SK-N-SH (cell line): ENCODE results near the gene CENPP. TPM values are rescaled to one million over a fixed set of nuclear protein-coding genes. Genes with fewer than 3 reads are reported as not detected.

Source experiments
- CTCF ChIA-PET: fragments of 300-600, 350-600 bp; formaldehyde crosslinking; extraction: SDS; loops from one replicate; lab custom pipeline; 2021; lab: Yijun Ruan, JAX
- POLR2A ChIA-PET: fragments of 350-600 bp; sonication (Branson Sonifier 250); formaldehyde crosslinking; extraction: SDS; loops from one replicate; lab custom pipeline; 2020; ENCODE audit warnings: antibody characterized with exemption, inconsistent platforms; lab: Yijun Ruan, JAX
- DNase-seq: peaks from one replicate; pipeline ENCODE4 v3.0.0; 2012
- H2AFZ ChIP-seq: fragments of 200-600 bp; sonication (generic); 2 replicates; pipeline ENCODE4 v1.8.1; 2016; ENCODE audit warnings: antibody characterized with exemption, mild to moderate bottlenecking, low read depth
- H3F3A ChIP-seq: fragments of 200-600 bp; sonication (generic); replicated peaks from 2 replicates; pipeline ENCODE3; 2016; ENCODE audit warnings: antibody characterized with exemption, mild to moderate bottlenecking; ENCODE audit not compliant: insufficient read depth
- H3K27ac ChIP-seq, 2 experiments: fragments of 200-500 bp in 1 of 2; fragments of 200-600 bp in 1 of 2; sonication (Bioruptor generic) in 1 of 2; sonication (generic), shearing (Covaris generic) in 1 of 2; 2 replicates each; pipeline versions ENCODE4 v1.5.1 to v1.6.1; 2014 to 2016; ENCODE audit warnings: low read depth in 2 of 2, inconsistent platforms in 1 of 2, low read length in 1 of 2, mild to moderate bottlenecking in 1 of 2, mixed read lengths in 1 of 2
- H3K27me3 ChIP-seq: fragments of 200-600 bp; sonication (generic), shearing (Covaris generic); 2 replicates; pipeline ENCODE4 v1.6.1; 2016; ENCODE audit warnings: mixed run types; ENCODE audit not compliant: insufficient read depth
- H3K36me3 ChIP-seq, 2 experiments: fragments of 200-500 bp in 1 of 2; fragments of 200-600 bp in 1 of 2; sonication (Bioruptor generic) in 1 of 2; sonication (generic) in 1 of 2; replicated peaks in 1 of 2; 2 replicates each; pipeline versions ENCODE3 to v1.5.1; 2014 to 2016; ENCODE audit warnings: low read length in 1 of 2, mild to moderate bottlenecking in 1 of 2; ENCODE audit not compliant: insufficient read depth in 2 of 2, control insufficient read depth in 1 of 2
- H3K4me1 ChIP-seq, 2 experiments: fragments of 200-500 bp in 1 of 2; fragments of 200-600 bp in 1 of 2; sonication (Bioruptor generic) in 1 of 2; sonication (generic), shearing (Covaris generic) in 1 of 2; 2 replicates each; pipeline versions ENCODE4 v1.5.1 to v1.6.1; 2014 to 2016; ENCODE audit warnings: low read depth in 1 of 2, low read length in 1 of 2, mixed run types in 1 of 2; ENCODE audit not compliant: insufficient read depth in 2 of 2, control insufficient read depth in 1 of 2
- H3K4me2 ChIP-seq: fragments of 200-600 bp; sonication (generic), shearing (Covaris generic); 2 replicates; pipeline ENCODE4 v1.6.1; 2017; ENCODE audit warnings: mixed run types
- H3K4me3 ChIP-seq, 2 experiments: fragments of 200-500 bp in 1 of 2; fragments of 200-600 bp in 1 of 2; sonication (Bioruptor generic) in 1 of 2; sonication (generic), shearing (Covaris generic) in 1 of 2; 2 replicates each; pipeline versions ENCODE4 v1.5.1 to v1.8.1; 2014 to 2016; ENCODE audit warnings: low read depth in 2 of 2, inconsistent platforms in 1 of 2, low read length in 1 of 2, mild to moderate bottlenecking in 1 of 2, mixed read lengths in 1 of 2, moderate library complexity in 1 of 2
- H3K79me2 ChIP-seq: fragments of 200-600 bp; sonication (generic); 2 replicates; pipeline ENCODE4 v1.8.1; 2017; ENCODE audit warnings: mild to moderate bottlenecking; ENCODE audit not compliant: insufficient read depth
- H3K9ac ChIP-seq: fragments of 200-600 bp; sonication (generic); 2 replicates; pipeline ENCODE4 v1.6.1; 2017; ENCODE audit warnings: mixed run types
- H3K9me2 ChIP-seq: fragments of 200-600 bp; sonication (generic); 2 replicates; pipeline ENCODE4 v1.6.1; 2017; ENCODE audit warnings: mixed run types
- H3K9me3 ChIP-seq: fragments of 200-600 bp; sonication (generic); 2 replicates; pipeline ENCODE4 v1.6.1; 2017; ENCODE audit warnings: mixed run types, mild to moderate bottlenecking, moderate library complexity
- H4K20me1 ChIP-seq: fragments of 200-600 bp; sonication (generic); 2 replicates; pipeline ENCODE4 v1.6.1; 2017; ENCODE audit warnings: mild to moderate bottlenecking, mixed run types; ENCODE audit not compliant: insufficient read depth
- CHD2 ChIP-seq: fragments of 150-350 bp; IDR thresholded peaks from 2 replicates; pipeline ENCODE4 v1.6.1; 2018; ENCODE audit warnings: low read length; ENCODE audit not compliant: partially characterized antibody
- CTCF ChIP-seq: fragments of 200-600 bp; sonication (generic); IDR thresholded peaks from 2 replicates; pipeline ENCODE4 v1.6.1; 2017; ENCODE audit warnings: antibody characterized with exemption, mild to moderate bottlenecking, moderate library complexity
- EP300 ChIP-seq, 2 experiments: IDR thresholded peaks; 2 replicates each; pipeline versions ENCODE4 v1.4.0 to v1.6.1; 2012; ENCODE audit warnings: borderline replicate concordance in 1 of 2, low read depth in 1 of 2, low read length in 1 of 2
- FOSL2 ChIP-seq: IDR thresholded peaks from 2 replicates; pipeline ENCODE4 v1.4.0; 2012; ENCODE audit warnings: low read depth, mild to moderate bottlenecking, moderate library complexity, borderline replicate concordance
- GABPA ChIP-seq: IDR thresholded peaks from 2 replicates; pipeline ENCODE4 v1.4.0; 2012; ENCODE audit warnings: low read depth, mild to moderate bottlenecking
- GATA2 ChIP-seq: sonication (generic); formaldehyde crosslinking; IDR thresholded peaks from 2 replicates; pipeline ENCODE4 v1.5.0; 2020; ENCODE audit warnings: mild to moderate bottlenecking, missing genetic modification reagents
- IRF3 ChIP-seq: fragments of 150-350 bp; IDR thresholded peaks from 2 replicates; pipeline ENCODE4 v1.6.1; 2016; ENCODE audit warnings: mild to moderate bottlenecking, low read depth, low read length
- MEF2A ChIP-seq: IDR thresholded peaks from 2 replicates; pipeline ENCODE4 v1.4.0; 2012; ENCODE audit warnings: low read depth, borderline replicate concordance
- NRF1 ChIP-seq: IDR thresholded peaks from 2 replicates; pipeline ENCODE4 v1.6.1; 2012; ENCODE audit warnings: low read depth, mild to moderate bottlenecking, low read length
- PBX3 ChIP-seq: IDR thresholded peaks from 2 replicates; pipeline ENCODE4; 2012
- POLR2AphosphoS5 ChIP-seq: IDR thresholded peaks from 2 replicates; pipeline ENCODE4 v1.6.1; 2012; ENCODE audit warnings: low read depth, low read length
- RAD21 ChIP-seq: IDR thresholded peaks from 2 replicates; pipeline ENCODE4 v1.6.1; 2012; ENCODE audit warnings: mild to moderate bottlenecking, low read length
- RCOR1 ChIP-seq: fragments of 150-350 bp; IDR thresholded peaks from 2 replicates; pipeline ENCODE4 v1.6.1; 2017; ENCODE audit warnings: antibody characterized with exemption, low read length
- SIN3A ChIP-seq: IDR thresholded peaks from 2 replicates; pipeline ENCODE4 v1.6.1; 2012; ENCODE audit warnings: low read depth, mild to moderate bottlenecking, low read length, moderate library complexity, borderline replicate concordance
- SMC3 ChIP-seq: IDR thresholded peaks from 2 replicates; pipeline ENCODE4 v1.6.1; 2012; ENCODE audit warnings: low read depth, low read length, improper control_type of control experiment
- TAF1 ChIP-seq: IDR thresholded peaks from 2 replicates; pipeline ENCODE4 v1.6.1; 2012; ENCODE audit warnings: low read depth, mild to moderate bottlenecking, low read length, moderate library complexity, borderline replicate concordance
- TCF12 ChIP-seq: IDR thresholded peaks from 2 replicates; pipeline ENCODE4 v1.4.0; 2012
- TEAD4 ChIP-seq: IDR thresholded peaks from 2 replicates; pipeline ENCODE4 v1.4.0; 2012; ENCODE audit warnings: mild to moderate bottlenecking, borderline replicate concordance; ENCODE audit not compliant: insufficient read depth
- USF2 ChIP-seq: fragments of 150-350 bp; IDR thresholded peaks from 2 replicates; pipeline ENCODE4 v1.6.1; 2017; ENCODE audit warnings: antibody characterized with exemption, low read length, low read depth, borderline replicate concordance
- whole genome bisulfite sequencing: methylation state at CpG from one replicate; pipeline ENCODE4 v1.1.6; 2017; ENCODE audit warnings: low lambda C conversion rate; 5-methylcytosine and 5-hydroxymethylcytosine counted together
- polyA plus RNA-seq, 3 experiments: library from polyadenylated mRNA; depleted of rRNA; stranded (reverse); fragments of >200 nt; gene quantifications; 2 replicates each; pipeline ENCODE4 v1.2.3, GENCODE V29; 2012

CENPP gene
- polyA plus RNA-seq, 1 of the 3 experiments (the other 2 are of a cell fraction): 1.3 TPM

- Histone ChIP-seq H3K36me3 (no peaks in the 10 kb centered on the region), H4K20me1 (no peaks in the 10 kb centered on the region), H3K4me2 (no peak overlapping the region), H3K27ac (no peak overlapping the region), H3K9me3 (no peaks in the 10 kb centered on the region), H3K27me3 (no peaks in the 10 kb centered on the region), H3K79me2 (no peaks in the 10 kb centered on the region), H3F3A (no peaks in the 10 kb centered on the region), H3K9ac (no peak overlapping the region), H3K4me3 (no peak overlapping the region), H3K4me1 (no peaks in the 10 kb centered on the region), H2AFZ (no peak overlapping the region), H3K9me2 (no peaks in the 10 kb centered on the region)
- ChIA-PET POLR2A (no interaction called here), CTCF (no interaction called here)
- no peak for DNase-seq
- no peak for TF ChIP-seq CHD2
- TF ChIP-seq MEF2A: no peak
- no peak for TF ChIP-seq CTCF
- no peak for TF ChIP-seq FOSL2
- no peak for TF ChIP-seq RAD21
- TF ChIP-seq NRF1: no peak
- no peak for TF ChIP-seq SMC3
- no peak for TF ChIP-seq PBX3
- no peak for TF ChIP-seq GATA2 (CRISPR knock-in tag)
- no peak for TF ChIP-seq TEAD4
- no peak for TF ChIP-seq USF2
- TF ChIP-seq EP300 (IDR thresholded peaks at IDR 0.05; ENCODE audit: borderline replicate concordance in 1 of 2, low read depth in 1 of 2, low read length in 1 of 2): no peak
- no peak for TF ChIP-seq IRF3
- TF ChIP-seq TCF12: no peak
- no peak for TF ChIP-seq POLR2AphosphoS5
- no peak for TF ChIP-seq SIN3A
- TF ChIP-seq TAF1: no peak
- no peak for TF ChIP-seq RCOR1
- TF ChIP-seq GABPA: no peak
- 87% methylated on average over 2 of the region's 2 CpGs for WGBS
Observed at GRCh38 chr9:92550765-92551164, 225.0 kb downstream of the CENPP start.
